Pancreas (tissue), 10 donors: Measurements from ENCODE around the gene ADGRL1. TPM values are rescaled to one million over a fixed set of nuclear protein-coding genes. Genes with fewer than 3 reads are reported as not detected.

Experiments used
- ATAC-seq, 4 donors: fragments of 200-7000 bp; cut with Tn5 transposase; one replicate each; pipeline versions ENCODE4 v1.8.0 to v1.9.1; 2020; ENCODE audit warnings: mild to moderate bottlenecking in 4 of 4, moderate library complexity in 4 of 4
- DNase-seq, 6 donors: peaks; one replicate each; pipeline ENCODE4 v3.0.0-alpha.2; 2020
- FAIRE-seq: peaks from 2 replicates; lab custom pipeline; 2012; peaks lifted over from hg19 to GRCh38; lab: Jason Lieb, UNC
- H3K27ac ChIP-seq, 4 donors: fragments of 200-600 bp; sonication (generic); 1 replicate in 3 of 4; 2 replicates in 1 of 4; pipeline versions ENCODE4 v1.5.0 to v1.8.0; 2020
- H3K27me3 ChIP-seq, 4 donors: fragments of 200-600 bp; one replicate each; pipeline ENCODE4 v1.8.0; 2021
- H3K36me3 ChIP-seq, 3 donors: fragments of 200-600 bp; sonication (generic) in 1 of 3; one replicate each; pipeline versions ENCODE4 v1.5.0 to v1.8.0; 2020 to 2021
- H3K4me1 ChIP-seq, 3 donors: fragments of 200-600 bp; one replicate each; pipeline ENCODE4 v1.8.0; 2021
- H3K4me3 ChIP-seq, 4 donors: fragments of 200-600 bp; sonication (generic) in 2 of 4; one replicate each; pipeline versions ENCODE4 v1.5.0 to v1.8.0; 2020 to 2021
- H3K9me3 ChIP-seq, 4 donors: fragments of 200-600 bp; one replicate each; pipeline ENCODE4 v1.8.0; 2021
- WGBS, 2 donors: extraction: QIAGEN DNeasy Blood & Tissue Kit; methylation state at CpG; one replicate each; pipeline ENCODE4 v1.1.7; 2013; 5-methylcytosine and 5-hydroxymethylcytosine counted together
- intact Hi-C, 3 donors: fragments of 100-400 bp; cut with DNase I; formaldehyde crosslinking; loops; one replicate each; pipeline versions ENCODE4 v1.11.1 to v1.14.2; 2022
- polyA plus RNA-seq, 2 donors: library from polyadenylated mRNA; stranded (reverse); fragments of 200-250 nt; gene quantifications; one replicate each; pipeline ENCODE4 v1.2.3, GENCODE V29; 2013
- total RNA-seq, 6 donors: library from RNA; stranded (reverse); fragmentation: NEBNext Ultra II Directional in 4 of 6; extraction: Animal tissue kit (Norgen Biotek cat#: 25700) in 4 of 6; gene quantifications; one replicate each; pipeline versions ENCODE4 v1.2.1 to v1.2.4, GENCODE V29; 2021 to 2023
- TF ChIP-seq, protein P1 (sequence below), 4 donors: fragments of 200-600 bp; sonication (generic) in 3 of 4; IDR thresholded peaks; one replicate each; pipeline versions ENCODE4 v1.5.0 to v1.8.0; 2021; ENCODE audit warnings: antibody characterized with exemption in 4 of 4
- donor health status: healthy with polysubstance abuse.
- donor health status: DM: no; HTN: no; CAD: no; lungs with moderate emphysema.
- donor health status: DM: no; HTN: no; CAD: no.
- donor health status: control.
- donor health status: control.
- donor health status: Bipolar disorder and iron deficiency.
- donor health status: DM: yes; HTN: yes; CAD: no.
- donor health status: DM: no; HTN: no; CAD: no.
- donor health status: DM: no; HTN: no; CAD: no.
- donor health status: DM: yes; HTN: yes; CAD: no.

The ADGRL1 gene
- total and polyA plus RNA-seq, 8 donors: 8.3 to 16.8 (median 9.8) TPM

GRCh38 chr19:14136509-14137281 lies 69.3 kb downstream of the ADGRL1 start, which contains the start of gene ASF1B:
TSS of gene ASF1B (minus strand) at chr19:14136589. CDS start at chr19:14136456, 133 bp downstream.
- ATAC-seq: peak; percentile 88 to 94 (median 88)
- Histone ChIP-seq H3K4me3 (peak within 1 kb of the TSS; percentile 34 to 68 (median 58)), H3K27me3 (no peaks in the 10 kb centered on the region), H3K27ac (peak within 1 kb of the TSS; percentile 94 to 98 (median 96)), H3K9me3 (no peaks in the 10 kb centered on the region), H3K36me3 (no peaks in the 10 kb centered on the region), H3K4me1 (peaks cover 0 to 5% (median 0%) of the 10 kb centered on the region in 3 donors)
- intact Hi-C loops: no loop called here
- TF ChIP-seq, protein P1, sequence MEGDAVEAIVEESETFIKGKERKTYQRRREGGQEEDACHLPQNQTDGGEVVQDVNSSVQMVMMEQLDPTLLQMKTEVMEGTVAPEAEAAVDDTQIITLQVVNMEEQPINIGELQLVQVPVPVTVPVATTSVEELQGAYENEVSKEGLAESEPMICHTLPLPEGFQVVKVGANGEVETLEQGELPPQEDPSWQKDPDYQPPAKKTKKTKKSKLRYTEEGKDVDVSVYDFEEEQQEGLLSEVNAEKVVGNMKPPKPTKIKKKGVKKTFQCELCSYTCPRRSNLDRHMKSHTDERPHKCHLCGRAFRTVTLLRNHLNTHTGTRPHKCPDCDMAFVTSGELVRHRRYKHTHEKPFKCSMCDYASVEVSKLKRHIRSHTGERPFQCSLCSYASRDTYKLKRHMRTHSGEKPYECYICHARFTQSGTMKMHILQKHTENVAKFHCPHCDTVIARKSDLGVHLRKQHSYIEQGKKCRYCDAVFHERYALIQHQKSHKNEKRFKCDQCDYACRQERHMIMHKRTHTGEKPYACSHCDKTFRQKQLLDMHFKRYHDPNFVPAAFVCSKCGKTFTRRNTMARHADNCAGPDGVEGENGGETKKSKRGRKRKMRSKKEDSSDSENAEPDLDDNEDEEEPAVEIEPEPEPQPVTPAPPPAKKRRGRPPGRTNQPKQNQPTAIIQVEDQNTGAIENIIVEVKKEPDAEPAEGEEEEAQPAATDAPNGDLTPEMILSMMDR (IDR thresholded peaks at IDR 0.05): peak; percentile 63 to 80 (median 70)
- peak; percentile 97 to 99 (median 99) for DNase-seq
- FAIRE-seq: peak; percentile 90
- WGBS, 2 donors: 0% methylated on average over 74 to 78 of the region's 78 CpGs

- no peak for ATAC-seq
- no peak for FAIRE-seq
These were observed 69.9 kb downstream of the ADGRL1 start for GRCh38 chr19:14135985-14136508.

DNA sequence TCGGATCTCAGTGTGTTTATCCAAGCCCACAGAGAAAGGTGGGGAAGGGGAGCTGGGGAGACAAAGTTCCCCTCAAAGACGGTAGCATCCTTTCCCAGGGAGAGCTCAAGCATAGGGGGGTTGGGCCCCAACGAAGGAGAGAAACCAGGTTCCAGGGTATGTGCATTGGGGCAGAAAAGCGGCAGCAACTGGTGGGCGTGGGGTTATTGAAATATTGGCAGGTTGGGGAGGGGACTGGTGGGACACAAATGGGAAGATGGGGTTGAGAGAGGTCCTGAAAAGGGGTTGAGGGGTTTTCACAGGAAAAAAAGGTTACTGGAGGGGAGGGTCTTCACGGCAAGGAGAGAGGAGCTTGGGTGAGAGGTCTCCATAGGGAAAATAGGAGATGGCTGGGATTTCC lies 70.6 kb downstream of the ADGRL1 start:
- FAIRE-seq (no peak), DNase-seq (no peak), ATAC-seq (no peak)
- intact Hi-C loops: no loop called here
- TF ChIP-seq, protein P1 (IDR thresholded peaks at IDR 0.05): no peak
- Histone ChIP-seq H3K4me3 (no peak overlapping the region), H3K27ac (no peak overlapping the region), H3K27me3 (no peaks in the 10 kb centered on the region), H3K4me1 (peaks cover 0 to 5% (median 0%) of the 10 kb centered on the region in 3 donors), H3K9me3 (no peaks in the 10 kb centered on the region), H3K36me3 (no peaks in the 10 kb centered on the region)
- WGBS, 2 donors: 19 to 20% methylated on average over 6 of the region's 6 CpGs

More at GRCh38 chr19:14135985-14136508, 69.9 kb downstream of the ADGRL1 start:
- peak in 3 of 6 donors; percentile 28 to 83 (median 48) for DNase-seq
- WGBS, 2 donors: 2% methylated on average over 32 to 38 of the region's 38 CpGs
- Histone ChIP-seq H3K4me3 (peak overlapping the region; percentile 3 to 68 (median 44)), H3K27ac (peak overlapping the region in 2 of 4 donors; percentile 19 to 33), H3K4me1 (peaks cover 0 to 5% (median 0%) of the 10 kb centered on the region in 3 donors), H3K27me3 (no peaks in the 10 kb centered on the region), H3K36me3 (no peaks in the 10 kb centered on the region), H3K9me3 (no peaks in the 10 kb centered on the region)
- TF ChIP-seq, protein P1 (IDR thresholded peaks at IDR 0.05): no peak
- intact Hi-C loops: no loop called here

DNA sequence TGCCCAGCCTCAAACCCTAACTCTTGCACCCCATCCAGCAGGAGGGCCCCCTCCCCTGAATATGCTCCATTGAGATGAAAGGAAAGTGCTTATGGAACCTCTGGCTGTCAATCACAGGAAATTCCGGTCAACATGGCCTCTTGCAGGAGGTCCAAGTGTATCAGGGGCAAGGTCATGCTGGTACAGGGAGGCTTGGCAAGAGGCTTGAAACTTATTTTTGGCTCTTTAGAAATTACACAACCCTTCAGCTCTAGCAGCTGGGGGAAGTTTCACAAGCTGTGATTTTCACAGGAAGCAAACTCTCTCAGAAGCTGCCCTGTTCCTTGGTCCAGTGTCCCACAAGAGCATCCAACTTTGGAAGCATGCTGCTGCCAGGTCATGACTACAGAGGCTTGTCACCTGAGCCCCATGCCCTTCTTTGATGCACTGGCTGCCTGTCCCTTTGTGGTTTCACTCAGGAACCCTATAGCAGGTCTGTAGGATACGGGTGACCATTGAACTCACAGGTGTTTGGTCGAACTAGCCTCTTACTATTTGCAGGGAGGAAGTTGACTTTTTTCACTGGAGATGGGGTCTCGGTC lies 78.0 kb downstream of the ADGRL1 start:
- TF ChIP-seq, protein P1 (IDR thresholded peaks at IDR 0.05): no peak
- WGBS, 2 donors: 51 to 66% methylated on average over 4 of the region's 4 CpGs
- ATAC-seq (peak; percentile 58 to 80 (median 72)), DNase-seq (no peak), FAIRE-seq (no peak)
- Histone ChIP-seq H3K4me1 (no peaks in the 10 kb centered on the region), H3K36me3 (no peaks in the 10 kb centered on the region), H3K9me3 (no peaks in the 10 kb centered on the region), H3K4me3 (no peak overlapping the region), H3K27me3 (no peaks in the 10 kb centered on the region), H3K27ac (no peak overlapping the region)
- intact Hi-C loops: no loop called here
